Fibroblast of lung (primary cell): ENCODE data around the gene CDH4.

Experiments used
- CTCF ChIP-seq, 2 donors: IDR thresholded peaks in 1 of 2; conservative IDR thresholded peaks in 1 of 2; 1 replicate in 1 of 2; 2 replicates in 1 of 2; pipeline ENCODE4 v1.5.1; 2011 to 2012; ENCODE audit warnings: low read length in 2 of 2, control low read depth in 1 of 2, inconsistent platforms in 1 of 2, low read depth in 1 of 2, mild to moderate bottlenecking in 1 of 2
- EZH2 ChIP-seq: IDR thresholded peaks from 2 replicates; pipeline ENCODE4 v1.5.1; 2012; ENCODE audit warnings: low read length, control low read depth, mild to moderate bottlenecking; ENCODE audit errors: missing control alignments

- TF ChIP-seq EZH2 (no peak), CTCF (conservative IDR thresholded peaks at IDR 0.05 in 1 of 2, IDR thresholded peaks at IDR 0.05 in 1 of 2; ENCODE audit: low read depth in 1 of 2, low read length in 2 of 2) (no peak)
These were observed 185.5 kb downstream of the CDH4 start for GRCh38 chr20:61437280-61438206.
